ENCODE results near the gene CORO2B. TPM values are rescaled to one million over a fixed set of nuclear protein-coding genes. Genes with fewer than 3 reads are reported as not detected.
A peak's percentile ranks its signal among the peaks of the same experiment; 100 is the strongest.

CORO2B gene
- total RNA-seq, 6 donors from 2014 or later: 0.79 to 9.0 (median 2.0) TPM

- Histone ChIP-seq H3K4me3 (no peak overlapping the region), H3K27me3 (no peaks in the 10 kb centered on the region), H3K4me1 (peaks cover 0 to 19% (median 10%) of the 10 kb centered on the region in 4 donors), H3K27ac (peak overlapping the region in 1 of 4 donors; percentile 43), H3K9me3 (no peaks in the 10 kb centered on the region), H3K36me3 (no peaks in the 10 kb centered on the region)
- 72 to 80% methylated on average over 11 to 13 of the region's 13 CpGs for WGBS, 2 donors
- TF ChIP-seq POLR2AphosphoS5 (IDR thresholded peaks at IDR 0.05) (no peak), EP300 (IDR thresholded peaks at IDR 0.05) (no peak), CTCF (IDR thresholded peaks at IDR 0.05) (no peak), POLR2A (IDR thresholded peaks at IDR 0.05) (no peak)
- ATAC-seq (ENCODE audit: low FRiP score in 2 of 2): no peak
- DNase-seq: no peak
Observed at GRCh38 chr15:68584756-68585573, 6.2 kb downstream of the CORO2B start.

GRCh38 chr15:68585574-68586273 lies 6.9 kb downstream of the CORO2B start:
- Histone ChIP-seq H3K4me3 (no peak overlapping the region), H3K27ac (peak overlapping the region in 1 of 4 donors; percentile 53)

GRCh38 chr15:68586274-68586961 lies 7.6 kb downstream of the CORO2B start:
- Histone ChIP-seq H3K4me1 (peaks cover 0 to 19% (median 10%) of the 10 kb centered on the region in 4 donors), H3K36me3 (no peaks in the 10 kb centered on the region), H3K27ac (peak overlapping the region in 3 of 4 donors; percentile 30 to 53 (median 46)), H3K9me3 (no peaks in the 10 kb centered on the region), H3K4me3 (no peak overlapping the region), H3K27me3 (no peaks in the 10 kb centered on the region)
- 67 to 73% methylated on average over 8 of the region's 8 CpGs for WGBS, 2 donors
- no peak for DNase-seq
- TF ChIP-seq POLR2A (IDR thresholded peaks at IDR 0.05) (no peak), POLR2AphosphoS5 (IDR thresholded peaks at IDR 0.05) (no peak), CTCF (IDR thresholded peaks at IDR 0.05) (no peak), EP300 (IDR thresholded peaks at IDR 0.05) (no peak)
- ATAC-seq (ENCODE audit: low FRiP score in 2 of 2): no peak

More at GRCh38 chr15:68585574-68586273, 6.9 kb downstream of the CORO2B start:
- ATAC-seq (ENCODE audit: low FRiP score in 2 of 2) (no peak), DNase-seq (no peak)
- 83 to 89% methylated on average over 7 to 8 of the region's 8 CpGs for WGBS, 2 donors
- Histone ChIP-seq H3K27me3 (no peaks in the 10 kb centered on the region), H3K36me3 (no peaks in the 10 kb centered on the region), H3K4me1 (peaks cover 0 to 19% (median 10%) of the 10 kb centered on the region in 4 donors), H3K9me3 (no peaks in the 10 kb centered on the region)
- TF ChIP-seq POLR2AphosphoS5 (IDR thresholded peaks at IDR 0.05) (no peak), EP300 (IDR thresholded peaks at IDR 0.05) (no peak), POLR2A (IDR thresholded peaks at IDR 0.05) (no peak), CTCF (IDR thresholded peaks at IDR 0.05) (no peak)

- no peaks in the 10 kb centered on the region for H3K27me3 ChIP-seq
- peak overlapping the region in 3 of 4 donors; percentile 11 to 58 (median 47) for H3K27ac ChIP-seq
- H3K9me3 ChIP-seq: no peaks in the 10 kb centered on the region
- WGBS, 2 donors: 82 to 83% methylated on average over 4 of the region's 4 CpGs
- no peak for TF ChIP-seq EP300 (IDR thresholded peaks at IDR 0.05)
- no peak for TF ChIP-seq POLR2A (IDR thresholded peaks at IDR 0.05)
- TF ChIP-seq CTCF (IDR thresholded peaks at IDR 0.05): no peak
- ATAC-seq (ENCODE audit: low FRiP score in 2 of 2) (no peak), DNase-seq (no peak)
- no peak overlapping the region for H3K4me3 ChIP-seq
- peaks cover 0 to 19% (median 10%) of the 10 kb centered on the region in 4 donors for H3K4me1 ChIP-seq
- H3K36me3 ChIP-seq: no peaks in the 10 kb centered on the region
Observed at GRCh38 chr15:68587769-68588385, 9.1 kb downstream of the CORO2B start.
